GM23338 (cell line): ENCODE measurements around the gene CTF1.

Experiments used
- CREB1 ChIP-seq: fragments of 250-450 bp; sonication (Bioruptor Pico); IDR thresholded peaks from 2 replicates; pipeline ENCODE4 v1.5.0; 2020; ENCODE audit warnings: low read depth, mild to moderate bottlenecking, moderate library complexity
- EZH2 ChIP-seq: fragments of 200-600 bp; sonication (generic); IDR thresholded peaks from one replicate; pipeline ENCODE4 v1.8.0; 2017; ENCODE audit warnings: antibody characterized with exemption, mild to moderate bottlenecking, low read depth; ENCODE audit not compliant: unreplicated experiment
- JUNB ChIP-seq: IDR thresholded peaks from one replicate; pipeline ENCODE4 v1.6.1; 2016; ENCODE audit warnings: antibody characterized with exemption; ENCODE audit not compliant: unreplicated experiment
- NANOG ChIP-seq: IDR thresholded peaks from 2 replicates; pipeline ENCODE4 v1.6.1; 2016; ENCODE audit warnings: antibody characterized with exemption, borderline replicate concordance
- POLR2AphosphoS5 ChIP-seq: IDR thresholded peaks from 2 replicates; pipeline ENCODE4 v1.6.1; 2016; ENCODE audit warnings: antibody characterized with exemption, low read depth
- ZNF331 ChIP-seq: fragments of 250-450 bp; sonication (Bioruptor Pico); IDR thresholded peaks from 2 replicates; pipeline ENCODE4 v1.5.0; 2020; ENCODE audit warnings: low read depth, mild to moderate bottlenecking, moderate library complexity
- TF ChIP-seq, protein P1 (sequence below), 2 experiments: fragments of 200-600 bp in 1 of 2; sonication (generic) in 1 of 2; conservative IDR thresholded peaks; 2 replicates each; pipeline versions ENCODE4 v1.5.1 to v1.6.1; 2016 to 2017; ENCODE audit warnings: antibody characterized with exemption in 2 of 2, low read depth in 2 of 2, mild to moderate bottlenecking in 2 of 2, moderate library complexity in 1 of 2
- TF ChIP-seq, protein P2 (sequence below): IDR thresholded peaks from one replicate; pipeline ENCODE4 v1.6.1; 2018; ENCODE audit warnings: antibody characterized with exemption; ENCODE audit not compliant: unreplicated experiment

DNA sequence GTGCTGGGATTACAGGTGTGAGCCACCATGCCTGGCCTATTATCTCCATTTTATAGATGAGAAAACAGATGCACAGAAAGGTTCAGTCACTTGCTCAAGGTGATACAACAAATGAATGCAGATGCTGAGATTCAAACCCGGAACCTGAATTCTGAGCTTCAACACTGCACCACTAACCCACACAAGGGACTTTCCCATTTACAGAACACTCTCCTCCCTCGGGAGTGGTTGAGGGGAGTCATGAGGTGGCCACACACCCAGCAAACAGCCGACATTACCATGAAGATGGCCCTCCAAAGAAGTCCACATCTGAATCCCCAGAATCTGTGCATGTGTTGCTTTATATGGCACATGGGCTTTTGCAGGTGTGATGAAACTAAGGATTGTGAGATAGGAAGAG lies 11.7 kb upstream of the CTF1 start:
- TF ChIP-seq, protein P1, sequence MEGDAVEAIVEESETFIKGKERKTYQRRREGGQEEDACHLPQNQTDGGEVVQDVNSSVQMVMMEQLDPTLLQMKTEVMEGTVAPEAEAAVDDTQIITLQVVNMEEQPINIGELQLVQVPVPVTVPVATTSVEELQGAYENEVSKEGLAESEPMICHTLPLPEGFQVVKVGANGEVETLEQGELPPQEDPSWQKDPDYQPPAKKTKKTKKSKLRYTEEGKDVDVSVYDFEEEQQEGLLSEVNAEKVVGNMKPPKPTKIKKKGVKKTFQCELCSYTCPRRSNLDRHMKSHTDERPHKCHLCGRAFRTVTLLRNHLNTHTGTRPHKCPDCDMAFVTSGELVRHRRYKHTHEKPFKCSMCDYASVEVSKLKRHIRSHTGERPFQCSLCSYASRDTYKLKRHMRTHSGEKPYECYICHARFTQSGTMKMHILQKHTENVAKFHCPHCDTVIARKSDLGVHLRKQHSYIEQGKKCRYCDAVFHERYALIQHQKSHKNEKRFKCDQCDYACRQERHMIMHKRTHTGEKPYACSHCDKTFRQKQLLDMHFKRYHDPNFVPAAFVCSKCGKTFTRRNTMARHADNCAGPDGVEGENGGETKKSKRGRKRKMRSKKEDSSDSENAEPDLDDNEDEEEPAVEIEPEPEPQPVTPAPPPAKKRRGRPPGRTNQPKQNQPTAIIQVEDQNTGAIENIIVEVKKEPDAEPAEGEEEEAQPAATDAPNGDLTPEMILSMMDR (conservative IDR thresholded peaks at IDR 0.05; ENCODE audit: low read depth in 2 of 2), result no peak
- TF ChIP-seq, protein P2, sequence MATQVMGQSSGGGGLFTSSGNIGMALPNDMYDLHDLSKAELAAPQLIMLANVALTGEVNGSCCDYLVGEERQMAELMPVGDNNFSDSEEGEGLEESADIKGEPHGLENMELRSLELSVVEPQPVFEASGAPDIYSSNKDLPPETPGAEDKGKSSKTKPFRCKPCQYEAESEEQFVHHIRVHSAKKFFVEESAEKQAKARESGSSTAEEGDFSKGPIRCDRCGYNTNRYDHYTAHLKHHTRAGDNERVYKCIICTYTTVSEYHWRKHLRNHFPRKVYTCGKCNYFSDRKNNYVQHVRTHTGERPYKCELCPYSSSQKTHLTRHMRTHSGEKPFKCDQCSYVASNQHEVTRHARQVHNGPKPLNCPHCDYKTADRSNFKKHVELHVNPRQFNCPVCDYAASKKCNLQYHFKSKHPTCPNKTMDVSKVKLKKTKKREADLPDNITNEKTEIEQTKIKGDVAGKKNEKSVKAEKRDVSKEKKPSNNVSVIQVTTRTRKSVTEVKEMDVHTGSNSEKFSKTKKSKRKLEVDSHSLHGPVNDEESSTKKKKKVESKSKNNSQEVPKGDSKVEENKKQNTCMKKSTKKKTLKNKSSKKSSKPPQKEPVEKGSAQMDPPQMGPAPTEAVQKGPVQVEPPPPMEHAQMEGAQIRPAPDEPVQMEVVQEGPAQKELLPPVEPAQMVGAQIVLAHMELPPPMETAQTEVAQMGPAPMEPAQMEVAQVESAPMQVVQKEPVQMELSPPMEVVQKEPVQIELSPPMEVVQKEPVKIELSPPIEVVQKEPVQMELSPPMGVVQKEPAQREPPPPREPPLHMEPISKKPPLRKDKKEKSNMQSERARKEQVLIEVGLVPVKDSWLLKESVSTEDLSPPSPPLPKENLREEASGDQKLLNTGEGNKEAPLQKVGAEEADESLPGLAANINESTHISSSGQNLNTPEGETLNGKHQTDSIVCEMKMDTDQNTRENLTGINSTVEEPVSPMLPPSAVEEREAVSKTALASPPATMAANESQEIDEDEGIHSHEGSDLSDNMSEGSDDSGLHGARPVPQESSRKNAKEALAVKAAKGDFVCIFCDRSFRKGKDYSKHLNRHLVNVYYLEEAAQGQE, result no peak
- TF ChIP-seq EZH2, result no peak
- no peak for TF ChIP-seq POLR2AphosphoS5
- no peak for TF ChIP-seq JUNB
- no peak for TF ChIP-seq NANOG
- TF ChIP-seq CREB1 (CRISPR knock-in tag), result no peak
- no peak for TF ChIP-seq ZNF331
